Kidney tubule cell (primary cell): ENCODE data around the gene MTHFD2L.
"Not testable (repeated sequence)": the region's sequence is repeated elsewhere in the genome, so short reads cannot be mapped to it uniquely, and the experiment has no call there.

Source experiments
- DNase-seq: peaks from one replicate; pipeline ENCODE4 v3.0.0-alpha.2; 2018; ENCODE audit warnings: low spot score

Gene MTHFD2L

GRCh38 chr4:74335341-74336021, 177.6 kb downstream of the MTHFD2L start:
- no peak for DNase-seq

DNA sequence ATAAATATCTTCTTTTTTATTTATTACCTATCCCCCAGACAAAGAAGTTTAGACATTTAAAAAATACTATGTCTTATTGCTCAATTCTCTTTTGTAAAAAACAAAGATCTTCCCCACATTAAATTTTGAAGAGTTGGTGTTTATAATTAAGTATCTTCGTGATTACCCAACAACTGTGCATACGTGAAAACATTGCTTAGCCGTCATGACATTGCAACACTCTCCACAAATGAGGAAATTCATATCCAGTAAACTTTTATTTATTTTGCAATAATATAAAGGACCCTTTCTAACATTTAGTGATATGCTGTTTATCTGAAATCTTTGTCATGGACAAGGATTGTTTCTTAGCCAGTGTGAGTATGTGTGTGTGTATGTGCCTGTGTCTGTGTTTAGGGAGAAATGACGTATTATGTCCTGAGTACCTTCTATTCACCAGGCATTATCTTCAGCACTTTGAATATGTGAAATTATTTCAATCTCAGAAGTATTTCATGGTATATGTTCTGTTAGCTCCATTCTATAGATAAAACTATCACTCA, 180.9 kb downstream of the MTHFD2L start:
- no peak for DNase-seq

DNA sequence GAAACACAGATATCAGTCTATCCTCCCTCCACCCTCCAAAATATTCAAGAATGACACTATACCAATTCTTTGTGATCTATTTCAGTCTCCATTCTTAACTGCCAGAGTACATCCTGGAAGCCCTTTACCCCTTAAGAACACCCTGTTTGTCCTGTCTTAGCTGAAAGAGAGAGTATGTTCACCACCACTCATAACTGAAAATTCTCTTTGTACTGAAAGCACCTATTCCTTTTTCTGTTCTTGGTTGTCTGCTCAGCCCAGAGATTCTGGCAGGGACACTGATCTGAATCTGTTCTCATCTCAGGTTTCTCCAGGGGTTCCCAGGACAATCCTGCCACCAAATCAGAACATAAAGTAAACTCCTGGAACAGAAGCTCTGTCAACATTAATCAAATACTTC, 181.6 kb downstream of the MTHFD2L start:
- DNase-seq: no peak

DNA sequence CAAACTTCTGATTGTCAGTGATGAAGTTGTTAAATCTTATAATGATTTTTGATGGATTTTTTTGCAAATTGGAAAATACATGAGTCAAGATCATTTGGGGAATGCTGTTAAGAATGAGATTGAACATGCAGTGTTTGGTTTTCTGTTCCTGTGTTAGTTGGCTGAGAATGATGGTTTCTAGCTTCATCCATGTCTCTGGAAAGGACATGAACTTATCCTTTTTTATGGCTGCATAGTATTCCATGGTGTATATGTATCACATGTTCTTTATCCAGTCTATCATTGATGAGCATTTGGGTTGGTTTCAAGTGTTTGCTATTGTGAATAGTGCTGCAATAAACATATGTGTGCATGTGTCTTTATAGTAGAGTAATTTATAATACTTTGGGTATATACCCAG, 182.5 kb downstream of the MTHFD2L start:
- DNase-seq: not testable (repeated sequence)

- no peak for DNase-seq
These were observed 186.1 kb downstream of the MTHFD2L start for GRCh38 chr4:74344031-74344430.
